HCT116 (cell line): Measurements from ENCODE around the gene CYP26B1. TPM values are rescaled to one million over a fixed set of nuclear protein-coding genes. Genes with fewer than 3 reads are reported as not detected.

Source experiments
- ATAC-seq: fragments of 200-7000 bp; cut with Tn5 transposase; 2 replicates; pipeline ENCODE4 v1.9.1; 2020; ENCODE audit warnings: mild to moderate bottlenecking, moderate library complexity
- BruUV-seq: library from RNA; stranded (reverse); fragments of 400-500 nt; replicated peaks from 2 replicates; lab custom pipeline; 2021; lab: Mats Ljungman, UMichigan
- CTCF ChIA-PET: fragments of 300-600 bp; sonication (Branson Sonifier 250); formaldehyde crosslinking; loops from one replicate; lab custom pipeline; 2021; ENCODE audit warnings: antibody characterized with exemption; lab: Charles Lee
- POLR2A ChIA-PET: fragments of 300-600, 350-600 bp; sonication (Branson Sonifier 250); formaldehyde crosslinking; loops from one replicate; lab custom pipeline; 2021; ENCODE audit warnings: antibody characterized with exemption; lab: Charles Lee
- RAD21 ChIA-PET, 2 experiments: fragments of 300-600 bp; sonication (Branson Sonifier 250); formaldehyde crosslinking; loops; one replicate each; lab custom pipeline; 2023; ENCODE audit warnings: low total read pairs in 2 of 2; ENCODE audit not compliant: uncharacterized antibody in 2 of 2, unreplicated experiment in 2 of 2, low non-redundant PET in 1 of 2; lab: Charles Lee
- DNase-seq: peaks from one replicate; pipeline ENCODE4 v3.0.0-alpha.2; 2010; ENCODE audit warnings: low read depth, low spot score
- H2AFZ ChIP-seq: fragments of 200-600 bp; shearing (Covaris generic), sonication (generic); 2 replicates; pipeline ENCODE4 v1.6.1; 2017; ENCODE audit warnings: low read depth, mixed run types, mixed read lengths, antibody characterized with exemption, low read length; ENCODE audit not compliant: poor library complexity, severe bottlenecking
- H3K27ac ChIP-seq: 2 replicates; pipeline ENCODE4 v1.5.1; 2012; ENCODE audit warnings: low read depth, low read length
- H3K27me3 ChIP-seq: fragments of 200-600 bp; sonication (generic); 2 replicates; pipeline ENCODE4 v1.6.1; 2016; ENCODE audit warnings: mixed run types, low read length, mixed read lengths; ENCODE audit not compliant: insufficient read depth
- H3K36me3 ChIP-seq, 2 experiments: fragments of 200-500 bp in 1 of 2; fragments of 200-600 bp in 1 of 2; sonication (Bioruptor generic) in 1 of 2; sonication (generic) in 1 of 2; 2 replicates each; pipeline versions ENCODE4 v1.5.1 to v1.6.1; 2014 to 2016; ENCODE audit warnings: low read length in 2 of 2, inconsistent platforms in 1 of 2, mixed read lengths in 1 of 2, mixed run types in 1 of 2; ENCODE audit not compliant: insufficient read depth in 2 of 2, control insufficient read depth in 1 of 2
- H3K4me1 ChIP-seq, 2 experiments: fragments of 200-600 bp in 1 of 2; sonication (generic) in 1 of 2; 2 replicates each; pipeline versions ENCODE4 v1.5.1 to v1.6.1; 2012 to 2017; ENCODE audit warnings: low read length in 2 of 2, inconsistent platforms in 1 of 2, mild to moderate bottlenecking in 1 of 2, mixed read lengths in 1 of 2, mixed run types in 1 of 2, moderate library complexity in 1 of 2; ENCODE audit not compliant: insufficient read depth in 2 of 2, control insufficient read depth in 1 of 2
- H3K4me2 ChIP-seq: fragments of 200-600 bp; sonication (generic); 2 replicates; pipeline ENCODE4 v1.6.1; 2017; ENCODE audit warnings: mixed run types, low read length, mixed read lengths
- H3K4me3 ChIP-seq, 2 experiments: fragments of 200-600 bp in 1 of 2; sonication (generic) in 1 of 2; replicated peaks in 1 of 2; 2 replicates each; pipeline ENCODE4 v1.5.1; 2011 to 2016; ENCODE audit warnings: low read length in 2 of 2, control low read depth in 1 of 2, low read depth in 1 of 2, mild to moderate bottlenecking in 1 of 2, mixed read lengths in 1 of 2, mixed run types in 1 of 2
- H3K79me2 ChIP-seq: fragments of 200-600 bp; sonication (generic); 2 replicates; pipeline ENCODE4 v1.6.1; 2017; ENCODE audit warnings: mild to moderate bottlenecking, mixed run types, low read length, moderate library complexity, mixed read lengths; ENCODE audit not compliant: insufficient read depth
- H3K9ac ChIP-seq: fragments of 200-600 bp; sonication (generic); 2 replicates; pipeline ENCODE4 v1.6.1; 2016; ENCODE audit warnings: low read length, mixed read lengths
- H3K9me2 ChIP-seq: fragments of 200-600 bp; sonication (generic), shearing (Covaris generic); 2 replicates; pipeline ENCODE4 v1.6.1; 2017; ENCODE audit warnings: mixed run types, mild to moderate bottlenecking, moderate library complexity; ENCODE audit not compliant: insufficient read depth
- H3K9me3 ChIP-seq, 2 experiments: fragments of 200-500 bp in 1 of 2; fragments of 200-600 bp in 1 of 2; sonication (Bioruptor generic) in 1 of 2; sonication (generic) in 1 of 2; 2 replicates each; pipeline ENCODE4 v1.6.1; 2014 to 2017; ENCODE audit warnings: low read length in 2 of 2, mixed read lengths in 2 of 2, inconsistent platforms in 1 of 2, low read depth in 1 of 2, mild to moderate bottlenecking in 1 of 2, mixed run types in 1 of 2, moderate library complexity in 1 of 2; ENCODE audit not compliant: control insufficient read depth in 1 of 2, insufficient read depth in 1 of 2
- H4K20me1 ChIP-seq: fragments of 200-600 bp; sonication (generic), shearing (Covaris generic); 2 replicates; pipeline ENCODE4 v1.6.1; 2017; ENCODE audit warnings: mixed run types, mild to moderate bottlenecking, moderate library complexity; ENCODE audit not compliant: insufficient read depth
- ATF3 ChIP-seq: IDR thresholded peaks from 2 replicates; pipeline ENCODE4 v1.6.1; 2012
- CBX3 ChIP-seq: IDR thresholded peaks from 2 replicates; pipeline ENCODE4 v1.6.1; 2012; ENCODE audit warnings: low read depth
- CEBPB ChIP-seq: IDR thresholded peaks from 2 replicates; pipeline ENCODE4 v1.6.1; 2012; ENCODE audit warnings: low read depth
- EGR1 ChIP-seq: IDR thresholded peaks from 2 replicates; pipeline ENCODE4 v1.6.1; 2012; ENCODE audit warnings: low read depth
- ELF1 ChIP-seq: IDR thresholded peaks from 2 replicates; pipeline ENCODE4 v1.6.1; 2012; ENCODE audit warnings: low read depth, borderline replicate concordance
- EZH2 ChIP-seq: fragments of 200-600 bp; sonication (generic); IDR thresholded peaks from 2 replicates; pipeline ENCODE4 v1.6.1; 2017; ENCODE audit warnings: antibody characterized with exemption, mixed run types
- EZH2phosphoT487 ChIP-seq: fragments of 200-600 bp; IDR thresholded peaks from 2 replicates; pipeline ENCODE4 v1.6.1; 2018; ENCODE audit warnings: antibody characterized with exemption, borderline replicate concordance
- FOSL1 ChIP-seq: IDR thresholded peaks from 2 replicates; pipeline ENCODE4 v1.6.1; 2012; ENCODE audit warnings: low read depth
- JUND ChIP-seq: IDR thresholded peaks from 2 replicates; pipeline ENCODE4 v1.6.1; 2012
- REST ChIP-seq: IDR thresholded peaks from 2 replicates; pipeline ENCODE4 v1.6.1; 2012; ENCODE audit warnings: low read depth
- TCF7L2 ChIP-seq: IDR thresholded peaks from 2 replicates; pipeline ENCODE4 v1.7.0; 2011; ENCODE audit warnings: borderline replicate concordance, inconsistent platforms; ENCODE audit not compliant: insufficient read depth, insufficient read length; ENCODE audit errors: extremely low read depth
- YY1 ChIP-seq: IDR thresholded peaks from 2 replicates; pipeline ENCODE4 v1.6.1; 2011; ENCODE audit warnings: low read length, low read depth, moderate library complexity, mild to moderate bottlenecking; ENCODE audit not compliant: insufficient replicate concordance; ENCODE audit errors: extremely low read depth
- ZBTB33 ChIP-seq: IDR thresholded peaks from 2 replicates; pipeline ENCODE4 v1.6.1; 2011; ENCODE audit warnings: mild to moderate bottlenecking, low read length, moderate library complexity; ENCODE audit not compliant: insufficient replicate concordance; ENCODE audit errors: extremely low read depth
- ZFX ChIP-seq: fragments of 450-650 bp; IDR thresholded peaks from 2 replicates; pipeline ENCODE4 v1.6.1; 2017
- ZNF274 ChIP-seq: fragments of 200-500 bp; sonication (Bioruptor generic); IDR thresholded peaks from 2 replicates; pipeline ENCODE4 v1.6.1; 2014; ENCODE audit warnings: mild to moderate bottlenecking, low read depth, low read length, inconsistent platforms
- intact Hi-C: fragments of 100-400 bp; cut with micrococcal nuclease; formaldehyde crosslinking; loops from 2 replicates; pipeline ENCODE4 v1.10.0; 2022
- total RNA-seq: library from RNA; stranded (reverse); gene quantifications from one replicate; pipeline ENCODE4 v1.2.1, GENCODE V29; 2021; ENCODE audit not compliant: unreplicated experiment

CYP26B1 gene
- total RNA-seq, 1 experiment from 2014 or later, result 21.1 TPM

GRCh38 chr2:72130659-72131360, 16.9 kb downstream of the CYP26B1 start:
- DNase-seq (no peak), ATAC-seq (no peak)
- Histone ChIP-seq H3K36me3 (no peaks in the 10 kb centered on the region; a peak in 1 of 4 replicates), H3K4me3 (no peak overlapping the region), H3K9ac (no peak overlapping the region), H2AFZ (no peak overlapping the region), H3K9me3 (no peaks in the 10 kb centered on the region), H3K79me2 (no peaks in the 10 kb centered on the region), H3K27me3 (no peaks in the 10 kb centered on the region), H3K27ac (no peak overlapping the region), H4K20me1 (no peaks in the 10 kb centered on the region), H3K9me2 (no peaks in the 10 kb centered on the region), H3K4me1 (no peaks in the 10 kb centered on the region), H3K4me2 (no peak overlapping the region)
- ChIA-PET RAD21 (no interaction called here), CTCF (interaction anchor here (1.4 kb wide), 1 partner anchor 207 kb away, joined by 7 read pairs; no protein-coding TSS in a partner anchor), POLR2A (no interaction called here)
- BruUV-seq, result TSS peak; percentile 42
- no peak for TF ChIP-seq ATF3
- TF ChIP-seq EGR1, result no peak
- no peak for TF ChIP-seq JUND
- TF ChIP-seq ZBTB33, result no peak
- no peak for TF ChIP-seq YY1
- no peak for TF ChIP-seq CEBPB
- no peak for TF ChIP-seq ELF1
- no peak for TF ChIP-seq TCF7L2
- TF ChIP-seq EZH2, result no peak
- no peak for TF ChIP-seq EZH2phosphoT487
- TF ChIP-seq ZNF274, result no peak
- no peak for TF ChIP-seq CBX3
- TF ChIP-seq ZFX, result no peak
- no peak for TF ChIP-seq FOSL1
- no peak for TF ChIP-seq REST
- intact Hi-C loops, result no loop called here
